ENCODE results near the gene OR5T1.

GRCh38 chr11:56292154-56292553 lies 18.2 kb downstream of the OR5T1 start, which contains the start of gene OR8H1:
- TF ChIP-seq CTCF (IDR thresholded peaks at IDR 0.05) (no peak), POLR2A (IDR thresholded peaks at IDR 0.05) (no peak)
